Right kidney (tissue), 9 donors: Measurements from ENCODE around the gene RABGGTA.

Experiments
- DNase-seq: peaks from one replicate; pipeline ENCODE4 v3.0.0-alpha.2; 2016
- long read RNA-seq, 8 donors: transcript quantifications; one replicate each; lab custom pipeline, GENCODE V29; 2026

The RABGGTA gene
- long read RNA-seq, donor 1, partial matches to known transcripts = 0 of 4 reads
- long read RNA-seq, donor 1, other reads (novel, unspliced or antisense) = 0 of 4 reads
- long read RNA-seq, donor 2, partial matches to known transcripts = 0 of 3 reads
- long read RNA-seq, donor 2, other reads (novel, unspliced or antisense) = 0 of 3 reads
- long read RNA-seq, donor 3, partial matches to known transcripts = 0 of 1 reads
- long read RNA-seq, donor 3, other reads (novel, unspliced or antisense) = 0 of 1 reads
- long read RNA-seq, donor 4, partial matches to known transcripts = 0 of 1 reads
- long read RNA-seq, donor 4, other reads (novel, unspliced or antisense) = 0 of 1 reads
- long read RNA-seq, donor 5, transcript RABGGTA-202 (16 exons, 2,265 nt) = major isoform, 5 of 9 reads
- long read RNA-seq, donor 5, partial matches to known transcripts = 0 of 9 reads
- long read RNA-seq, donor 5, other reads (novel, unspliced or antisense) = 0 of 9 reads
- long read RNA-seq, donor 6, partial matches to known transcripts = 0 of 5 reads
- long read RNA-seq, donor 6, other reads (novel, unspliced or antisense) = 0 of 5 reads
- long read RNA-seq, donor 7 = 0 reads
- long read RNA-seq, donor 8, partial matches to known transcripts = 0 of 3 reads
- long read RNA-seq, donor 8, other reads (novel, unspliced or antisense) = 0 of 3 reads

- DNase-seq = peak; percentile 96
These were observed at the start of gene RABGGTA for GRCh38 chr14:24271134-24271833. Gene RABGGTA (minus strand): TSS chr14:24271597. CDS start chr14:24271115, 482 bp downstream.

GRCh38 chr14:24317141-24317928 lies 45.9 kb upstream of the RABGGTA start:
- no peak for DNase-seq

GRCh38 chr14:24316597-24316950 lies 45.2 kb upstream of the RABGGTA start:
- no peak for DNase-seq

- DNase-seq = peak; percentile 65
These were observed 44.6 kb upstream of the RABGGTA start for GRCh38 chr14:24315807-24316596.

GRCh38 chr14:24315243-24315806 lies 43.9 kb upstream of the RABGGTA start:
- DNase-seq = no peak

GRCh38 chr14:24314377-24315193 lies 43.2 kb upstream of the RABGGTA start:
- DNase-seq = no peak

- no peak for DNase-seq
These were observed 42.5 kb upstream of the RABGGTA start for GRCh38 chr14:24313913-24314312.

GRCh38 chr14:24312736-24313507 lies 41.5 kb upstream of the RABGGTA start:
- DNase-seq = no peak

GRCh38 chr14:24311837-24312615 lies 40.6 kb upstream of the RABGGTA start:
- DNase-seq = no peak

GRCh38 chr14:24310646-24311604 lies 39.5 kb upstream of the RABGGTA start, which contains the start of gene LTB4R:
Gene LTB4R (plus strand): TSS chr14:24311502. CDS start chr14:24315652, 4,150 bp downstream.
- DNase-seq = peak; percentile 94

GRCh38 chr14:24310265-24310645 lies 38.9 kb upstream of the RABGGTA start:
- DNase-seq = no peak

- no peak for DNase-seq
These were observed 38.3 kb upstream of the RABGGTA start, which contains the start of gene LTB4R2 for GRCh38 chr14:24309538-24310264. Gene LTB4R2 (plus strand): TSS chr14:24310140. CDS start chr14:24310665, 525 bp downstream.

GRCh38 chr14:24308342-24309124 lies 37.1 kb upstream of the RABGGTA start:
- no peak for DNase-seq

- DNase-seq = peak; percentile 65
These were observed 36.4 kb upstream of the RABGGTA start, which contains the start of gene CIDEB for GRCh38 chr14:24307575-24308341. Gene CIDEB (minus strand): TSS chr14:24307977. CDS start chr14:24307858, 119 bp downstream.

GRCh38 chr14:24307156-24307574 lies 35.8 kb upstream of the RABGGTA start:
- no peak for DNase-seq
